Measurements from ENCODE around the gene PPIF.

- TF ChIP-seq EP300 (IDR thresholded peaks at IDR 0.05; ENCODE audit: borderline replicate concordance), result no peak
- no peak for TF ChIP-seq NFIC (IDR thresholded peaks at IDR 0.05)
- TF ChIP-seq YY1 (IDR thresholded peaks at IDR 0.05; ENCODE audit: low read depth), result no peak
- no peak for TF ChIP-seq TEAD4 (IDR thresholded peaks at IDR 0.05)
- no peak for TF ChIP-seq CREB1 (IDR thresholded peaks at IDR 0.05; ENCODE audit: low read depth)
- no peak for TF ChIP-seq REST (IDR thresholded peaks at IDR 0.05; ENCODE audit: low read depth)
- TF ChIP-seq EGR1 (IDR thresholded peaks at IDR 0.05), result no peak
- TF ChIP-seq TCF12 (IDR thresholded peaks at IDR 0.05; ENCODE audit: low read depth), result no peak
- TF ChIP-seq USF1 (IDR thresholded peaks at IDR 0.05), result peak; percentile 82
- 0 out of 2 replicates have a peak, but pooled peaks have one; percentile 1 for TF ChIP-seq TAF1 (IDR thresholded peaks at IDR 0.05; ENCODE audit: low read depth)
- TF ChIP-seq RAD21 (IDR thresholded peaks at IDR 0.05; ENCODE audit: low read depth), result no peak
- peak; percentile 90; the same call in 1 of the 2 replicates for TF ChIP-seq ZBTB7A (IDR thresholded peaks at IDR 0.05; ENCODE audit: low read depth)
- peak; percentile 90 for TF ChIP-seq CEBPB (IDR thresholded peaks at IDR 0.05)
- peak; percentile 96 for TF ChIP-seq MAX (IDR thresholded peaks at IDR 0.05)
Observed at GRCh38 chr10:79347894-79348639, 798 bp downstream of the PPIF start.
